NCI-H2196 (cell line): ENCODE data around the gene NPAS1.
"Not testable (repeated sequence)": the region's sequence is repeated elsewhere in the genome, so short reads cannot be mapped to it uniquely, and the experiment has no call there.

ENCODE experiments used
- DNase-seq: peaks from one replicate; lab custom pipeline; 2025; ENCODE audit not compliant: unreplicated experiment; lab: John Stamatoyannopoulos, UW

Gene NPAS1

GRCh38 chr19:47074621-47075020 lies 55.0 kb downstream of the NPAS1 start:
- no peak for DNase-seq

DNA sequence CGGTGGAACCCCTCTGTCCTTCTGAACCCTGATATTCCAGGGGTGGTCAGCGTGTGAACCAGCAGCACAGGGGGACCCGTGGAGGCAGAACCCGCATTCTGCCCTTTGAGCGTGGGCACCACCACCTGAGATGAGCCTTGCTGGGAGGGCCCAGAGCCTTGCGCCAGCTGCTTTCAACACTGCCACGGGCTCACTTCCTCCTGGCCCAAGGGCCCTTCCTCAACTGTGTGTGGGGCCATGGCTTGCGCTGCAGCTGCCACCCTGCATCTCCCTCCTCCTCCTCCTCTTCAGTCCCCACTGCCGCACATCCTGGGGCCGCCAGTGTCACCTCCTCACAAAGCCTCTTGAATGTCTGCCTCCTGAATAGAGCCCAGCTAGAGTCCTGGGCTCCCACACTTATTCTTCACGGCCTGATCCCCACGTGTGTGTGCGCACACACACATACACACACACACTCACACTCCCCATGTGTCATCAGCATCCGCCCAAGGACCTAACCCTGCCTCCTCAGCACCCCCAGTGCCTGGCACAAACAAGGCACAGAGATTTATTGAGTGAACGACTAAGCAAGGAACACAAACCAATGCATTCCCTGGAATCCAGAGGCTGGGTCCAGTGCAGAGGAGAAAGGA lies 55.7 kb downstream of the NPAS1 start:
- no peak for DNase-seq

DNA sequence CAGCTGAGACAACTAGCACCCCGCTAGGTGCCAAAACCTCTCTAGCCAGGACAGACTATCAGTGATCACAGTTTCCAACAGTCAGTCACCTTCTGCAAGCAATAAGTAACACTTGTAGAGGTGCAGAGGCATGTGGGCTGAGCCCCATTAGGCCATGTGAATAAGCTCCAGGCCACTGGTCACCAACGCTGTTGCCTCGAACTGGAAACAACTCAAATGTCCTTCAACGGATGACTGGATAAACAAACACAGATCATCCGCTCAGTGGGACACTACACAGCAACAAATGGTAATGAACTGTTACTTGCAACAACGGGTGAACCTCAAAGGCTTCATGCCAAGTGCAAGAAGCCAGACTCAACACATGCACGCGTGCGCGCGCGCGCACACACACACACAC lies 56.3 kb downstream of the NPAS1 start:
- no peak for DNase-seq

DNA sequence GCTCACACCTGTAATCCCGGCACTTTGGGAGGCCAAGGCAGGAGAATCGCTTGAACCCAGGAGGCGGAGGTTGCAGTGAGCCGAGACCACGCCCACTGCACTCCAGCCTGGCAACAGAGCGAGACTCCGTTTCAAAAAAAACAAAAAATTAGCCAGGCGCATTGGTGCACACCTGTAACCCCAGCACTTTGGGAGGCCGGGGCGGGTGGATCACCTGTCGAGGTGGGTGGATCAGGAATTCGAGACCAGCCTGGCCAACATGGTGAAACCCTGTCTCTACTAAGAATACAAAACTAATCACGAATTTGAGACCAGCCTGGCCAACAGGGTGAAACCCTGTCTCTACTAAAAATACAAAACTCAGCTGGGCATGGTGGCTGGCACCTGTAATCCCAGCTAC lies 58.7 kb downstream of the NPAS1 start:
- DNase-seq = not testable (repeated sequence)

DNA sequence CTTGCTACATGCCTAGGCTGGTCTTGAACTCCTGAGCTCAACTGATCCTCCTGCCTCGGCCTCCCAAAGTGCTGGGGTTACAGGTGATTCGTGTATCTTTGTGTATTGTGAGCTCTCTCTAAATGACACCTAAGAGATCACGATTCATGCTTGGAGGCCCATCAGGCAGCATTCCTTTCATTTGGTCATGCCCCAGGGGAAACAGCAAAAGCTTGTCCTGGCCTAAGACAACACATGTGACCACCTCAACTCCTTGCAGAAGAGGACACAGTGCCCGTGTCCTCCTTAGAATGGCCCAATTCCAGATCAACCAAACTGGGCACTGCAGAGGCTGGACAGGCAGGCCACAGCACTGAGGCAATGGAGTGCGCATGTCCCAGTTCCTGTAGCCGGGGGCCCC lies 61.5 kb downstream of the NPAS1 start:
- DNase-seq = no peak

DNA sequence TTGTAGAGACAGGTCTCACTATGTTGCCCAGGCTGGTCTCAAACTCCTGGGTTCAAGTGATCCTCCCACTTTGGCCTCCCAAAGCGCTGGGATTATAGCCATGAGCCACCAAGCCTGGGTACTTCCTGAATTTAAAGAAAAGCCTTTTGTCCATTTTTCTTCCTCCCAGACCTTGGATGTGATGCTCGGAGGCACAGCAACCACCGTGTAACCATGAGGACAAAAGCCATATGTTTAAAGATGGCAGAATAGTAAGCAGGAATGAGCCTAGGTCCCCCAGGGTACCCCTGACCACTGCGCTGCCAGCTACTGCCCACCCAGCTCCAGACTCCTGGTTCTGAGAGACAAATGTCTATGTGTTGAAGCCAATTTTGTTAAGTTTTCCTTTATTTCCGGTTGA lies 62.9 kb downstream of the NPAS1 start:
- DNase-seq = no peak

GRCh38 chr19:47084879-47085439 lies 65.3 kb downstream of the NPAS1 start:
- no peak for DNase-seq

GRCh38 chr19:47086280-47086679 lies 66.6 kb downstream of the NPAS1 start:
- DNase-seq = no peak

- DNase-seq = no peak
These were observed 70.2 kb downstream of the NPAS1 start for GRCh38 chr19:47089767-47090350.

DNA sequence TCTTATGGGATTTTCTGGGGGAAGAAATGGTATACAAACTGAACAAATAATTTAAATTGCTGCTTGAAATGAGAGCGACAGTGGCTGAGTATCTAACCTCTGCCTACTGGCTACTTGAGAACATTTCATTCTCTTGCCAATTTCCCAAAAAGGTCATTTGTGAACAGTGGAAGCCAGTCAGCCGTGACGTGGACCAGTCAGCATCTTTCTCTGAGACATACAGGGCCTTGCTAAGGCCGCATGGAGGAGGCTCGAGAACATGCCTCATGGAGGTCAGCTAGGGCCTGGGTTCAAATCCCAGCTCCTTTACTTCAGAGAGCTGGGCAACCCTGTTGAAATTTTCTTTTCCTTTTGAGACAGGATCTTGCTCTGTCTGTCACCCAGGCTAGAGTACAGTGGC lies 73.6 kb downstream of the NPAS1 start:
- DNase-seq = peak; percentile 17

- no peak for DNase-seq
These were observed 74.2 kb downstream of the NPAS1 start for GRCh38 chr19:47093841-47094240.

DNA sequence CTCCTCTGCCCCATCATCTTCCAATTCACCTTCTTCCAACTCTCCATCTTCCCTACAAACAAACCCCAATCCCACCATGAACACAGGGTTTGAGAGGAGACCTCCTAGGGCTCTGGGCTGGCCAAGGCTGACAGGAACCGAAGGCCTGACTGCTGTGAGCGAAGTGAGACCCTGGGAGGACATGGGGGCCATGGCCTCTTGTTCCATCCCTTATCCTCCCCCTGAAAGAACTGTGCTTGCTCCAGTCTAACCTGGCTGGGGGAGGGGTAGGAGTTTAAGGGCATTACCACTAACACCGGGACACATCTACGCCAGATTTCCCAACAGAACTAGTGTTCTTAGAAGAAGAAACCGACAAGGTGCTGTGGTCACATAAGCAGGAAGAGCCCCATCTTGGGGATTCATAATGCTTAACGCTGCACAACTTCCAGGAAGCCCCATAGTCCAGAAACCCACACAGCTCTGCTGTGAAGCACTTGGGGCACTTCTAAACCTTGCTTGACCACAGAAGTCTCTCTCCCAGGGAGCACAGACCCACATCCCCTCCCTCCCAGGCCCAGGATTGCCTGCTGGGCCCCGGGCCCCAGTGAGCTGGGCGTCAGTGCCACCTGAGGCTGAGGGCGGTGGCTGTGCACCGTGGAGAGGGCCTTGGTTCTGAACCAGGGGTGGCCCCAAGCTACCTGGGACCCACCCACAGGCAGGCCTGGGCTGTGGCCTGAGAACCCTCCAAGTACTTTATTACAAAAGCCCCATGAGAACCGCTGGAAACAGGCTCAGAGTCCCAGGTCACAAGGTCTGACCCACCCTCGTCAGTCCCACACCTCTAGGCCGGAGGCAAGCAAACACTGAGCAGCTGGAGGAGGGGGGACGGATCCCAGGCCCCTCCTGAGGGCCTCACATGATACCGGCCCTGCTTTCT lies 75.2 kb downstream of the NPAS1 start:
- DNase-seq = no peak
